Ramos (cell line): Measurements from ENCODE around the gene MAST4.

ENCODE experiments used
- in situ Hi-C: fragments of 300-500 bp; cut with MboI; formaldehyde crosslinking; loops from one replicate; pipeline ENCODE4 v1.14.3; 2022; ENCODE audit warnings: low sequenced_read_pairs; ENCODE audit not compliant: unreplicated experiment

MAST4 gene

DNA sequence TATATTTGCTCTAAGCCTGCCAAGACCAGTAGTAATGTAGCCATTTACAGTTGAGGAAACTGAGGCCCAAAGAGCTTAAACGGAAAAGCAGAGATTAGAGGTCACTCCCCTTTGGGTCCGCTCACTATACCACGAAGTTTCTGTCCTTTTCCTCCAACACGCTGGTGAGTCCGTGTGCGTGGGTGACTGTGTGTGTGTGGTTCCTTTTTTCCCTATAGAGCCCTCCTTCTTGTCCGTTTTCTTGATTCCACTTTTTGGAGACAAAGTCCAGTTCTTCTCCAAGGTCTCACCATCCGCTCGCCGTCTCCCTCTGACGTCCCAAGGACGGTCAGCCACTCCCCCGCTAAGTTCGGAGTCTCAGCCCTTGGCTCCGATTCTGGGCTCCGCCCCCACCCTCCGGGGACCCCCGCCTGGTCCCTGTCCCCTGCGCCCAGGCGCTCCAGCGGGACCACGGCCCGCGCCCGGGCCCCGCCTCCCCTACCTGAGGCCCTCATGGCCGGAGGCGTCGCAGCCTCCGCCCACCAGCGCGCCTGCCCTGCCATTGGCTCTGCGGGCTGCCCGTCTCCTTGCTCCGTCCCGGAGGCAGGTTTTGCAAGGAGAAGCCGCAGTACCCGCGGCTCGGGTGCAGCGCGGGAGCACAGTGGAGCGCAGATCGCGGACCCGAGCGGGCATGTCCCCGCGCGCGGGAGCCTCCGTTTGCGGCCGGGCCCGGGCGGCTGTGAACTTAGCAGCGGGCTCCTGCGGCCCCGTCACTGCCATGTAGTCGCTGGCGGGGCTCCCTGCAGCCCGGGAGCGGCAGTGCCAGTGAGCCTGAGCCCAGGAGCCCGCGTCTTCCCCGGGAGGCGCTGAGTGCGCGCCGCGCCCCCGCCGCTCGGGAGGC is at the start of gene MAST4:
TSS of gene MAST4 (plus strand) at position 638 of the 880 bp plus-strand sequence. CDS start 263 bp downstream, outside the sequence.
- in situ Hi-C loops = no loop called here

DNA sequence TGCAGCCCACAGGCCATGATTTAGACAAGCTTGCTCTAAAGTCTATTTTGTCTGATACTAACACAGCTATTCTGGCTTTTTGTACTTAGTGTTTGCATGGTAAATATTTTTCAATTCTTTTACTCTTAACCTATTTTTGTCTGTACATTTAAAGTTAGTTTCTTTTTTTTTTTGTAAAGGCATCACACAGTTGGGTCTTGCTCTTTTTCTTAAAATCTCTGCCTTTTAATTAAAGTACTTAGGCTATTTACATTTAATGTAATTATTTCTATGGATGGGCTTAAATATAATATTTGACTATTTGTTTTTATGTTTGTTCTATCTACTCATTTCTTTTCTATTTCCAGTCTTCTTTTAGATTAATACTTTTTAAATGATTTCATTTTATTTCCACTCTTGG is 49.7 kb upstream of the MAST4 start:
- in situ Hi-C loops = no loop called here

DNA sequence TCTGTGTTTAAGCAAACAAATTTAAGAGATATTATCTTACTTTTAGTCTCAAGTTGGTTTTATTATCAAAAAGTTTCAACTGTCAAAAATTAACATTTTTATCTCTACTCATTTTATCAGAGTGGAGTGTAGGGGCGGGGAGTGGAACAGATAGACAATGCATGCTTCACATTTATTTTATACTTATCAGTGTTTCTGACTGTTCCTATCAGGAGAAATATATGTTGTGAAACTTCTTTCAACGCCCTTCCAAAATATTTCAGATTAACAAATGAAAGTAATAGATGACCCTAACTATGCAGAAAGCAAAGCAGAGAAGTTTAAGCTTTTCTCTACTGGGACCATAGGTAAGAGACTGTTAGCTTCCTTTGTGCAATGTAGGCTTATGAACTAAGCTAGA is 44.9 kb upstream of the MAST4 start:
- in situ Hi-C loops = no loop called here

DNA sequence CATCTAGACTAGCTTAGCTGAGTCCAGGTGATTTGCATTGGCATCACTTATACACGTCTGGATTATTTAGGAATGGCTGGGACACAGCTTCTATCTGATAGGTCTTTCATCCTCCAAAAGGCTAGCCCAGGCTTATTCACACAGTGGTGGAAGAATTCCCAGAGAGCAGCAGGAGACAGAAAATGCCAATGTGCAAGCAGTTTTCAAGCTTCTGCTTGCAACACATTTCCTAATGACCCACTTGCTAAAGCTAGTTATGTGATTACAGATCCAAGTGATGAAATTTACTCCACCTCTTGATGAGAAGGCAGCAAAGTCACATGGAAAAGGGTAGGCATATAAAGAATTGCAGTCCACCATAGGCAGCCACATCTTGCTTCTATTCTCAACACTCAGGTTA is 44.2 kb upstream of the MAST4 start:
- in situ Hi-C loops = no loop called here

GRCh38 chr5:66553368-66553912 is 42.8 kb upstream of the MAST4 start:
- in situ Hi-C loops = no loop called here

GRCh38 chr5:66553916-66554575 is 42.1 kb upstream of the MAST4 start:
- in situ Hi-C loops = no loop called here

- in situ Hi-C loops = no loop called here
Measured at GRCh38 chr5:66554884-66555283, 41.3 kb upstream of the MAST4 start.

DNA sequence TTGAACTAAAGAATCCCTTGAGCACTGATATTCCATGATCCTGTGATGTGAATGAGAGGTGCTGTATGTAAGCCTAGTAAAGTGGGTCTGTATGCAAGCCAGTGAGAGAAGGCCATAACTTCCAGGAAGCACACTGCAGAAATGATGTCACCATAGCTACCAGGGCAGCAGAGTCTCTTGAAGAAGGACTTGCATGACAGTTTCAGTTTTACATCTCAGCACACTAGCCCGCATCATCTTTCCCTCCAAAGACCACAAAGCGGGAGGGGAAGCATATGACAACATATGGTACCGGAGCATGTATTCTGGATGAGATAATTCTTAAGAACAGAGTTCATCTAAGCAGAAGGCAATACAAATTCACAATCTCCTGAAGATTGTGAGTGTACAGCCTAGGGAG is 37.6 kb upstream of the MAST4 start:
- in situ Hi-C loops = no loop called here

GRCh38 chr5:66560371-66560770 is 35.8 kb upstream of the MAST4 start:
- in situ Hi-C loops = no loop called here

GRCh38 chr5:66561256-66561990 is 34.8 kb upstream of the MAST4 start:
- in situ Hi-C loops = no loop called here

DNA sequence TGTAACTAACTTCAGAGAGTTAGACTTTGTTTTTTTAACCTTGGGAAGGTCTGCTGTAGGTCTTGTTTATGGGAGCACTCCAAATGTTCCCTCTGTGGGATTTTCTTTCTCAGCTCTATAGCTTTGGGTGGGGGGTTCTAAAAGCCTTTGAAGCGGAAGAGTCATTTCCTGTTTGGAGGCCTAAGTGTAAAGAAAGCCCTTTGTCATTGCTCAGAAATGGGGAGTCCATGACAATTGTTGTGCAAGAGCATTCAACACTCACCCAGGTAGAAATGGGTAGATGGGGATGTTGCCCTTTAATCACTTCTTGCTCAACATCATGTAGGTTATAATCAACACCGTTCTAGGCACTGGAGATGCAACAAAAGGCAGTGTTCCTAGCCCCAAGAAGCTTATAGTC is 30.3 kb upstream of the MAST4 start:
- in situ Hi-C loops = no loop called here

DNA sequence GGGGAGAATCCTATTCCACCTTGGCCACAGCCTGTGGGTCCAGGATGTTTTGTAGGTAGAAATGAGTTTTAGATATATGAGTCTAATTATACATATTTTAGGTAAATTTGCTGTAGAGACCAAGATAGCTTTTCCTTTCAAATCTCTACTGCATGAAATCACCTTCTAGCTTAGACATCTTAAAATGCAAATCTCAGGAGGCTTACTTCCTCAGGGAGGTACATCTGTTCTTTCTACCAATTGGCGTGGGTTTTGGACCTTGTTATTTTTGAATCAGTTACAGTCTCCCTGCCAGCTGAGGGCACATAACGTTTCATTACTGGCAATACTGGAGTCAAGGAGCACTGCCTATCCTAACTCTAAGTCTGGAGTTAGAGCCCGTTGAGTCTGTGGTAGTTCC is 28.7 kb upstream of the MAST4 start:
- in situ Hi-C loops = no loop called here

DNA sequence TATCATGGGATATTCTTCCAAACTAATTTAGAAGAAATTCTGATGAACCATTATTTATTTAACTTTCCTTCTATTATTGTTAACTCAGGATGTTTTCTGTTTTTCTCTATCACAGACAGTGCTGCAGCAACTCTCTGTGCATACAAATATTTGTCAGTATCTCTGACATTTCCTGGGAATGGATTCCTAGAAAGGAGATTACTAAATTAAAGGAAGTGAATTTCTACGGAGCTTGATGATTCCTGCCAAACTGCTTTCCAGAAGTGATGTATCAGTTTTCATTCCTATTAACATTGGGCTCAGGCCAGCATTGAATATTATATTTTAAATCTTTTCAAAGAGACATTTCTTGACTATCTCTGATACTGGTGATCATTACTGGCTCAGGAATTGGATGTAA is 26.0 kb upstream of the MAST4 start:
- in situ Hi-C loops = no loop called here

DNA sequence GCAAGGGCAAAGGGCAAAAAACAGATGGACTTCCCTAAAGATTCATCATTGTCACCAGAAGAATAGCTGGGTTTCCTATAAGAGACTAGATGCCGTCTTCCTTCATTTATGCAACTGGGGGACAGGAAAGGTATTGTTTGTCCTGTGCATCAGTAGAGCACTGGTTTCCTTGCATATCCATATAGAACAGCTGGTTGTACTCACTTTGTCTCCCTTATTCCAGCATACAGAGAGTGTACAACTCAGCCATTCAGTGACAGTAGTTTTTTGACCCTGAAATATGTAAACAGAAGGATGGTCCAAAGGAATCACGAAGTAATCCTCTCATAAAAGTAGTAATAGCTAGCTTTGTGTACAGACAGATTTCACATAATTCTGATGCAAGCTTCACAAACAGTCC is 22.5 kb upstream of the MAST4 start:
- in situ Hi-C loops = no loop called here

GRCh38 chr5:66582499-66583165 is 13.6 kb upstream of the MAST4 start:
- in situ Hi-C loops = no loop called here

- in situ Hi-C loops = no loop called here
Measured at GRCh38 chr5:66585291-66585690, 10.9 kb upstream of the MAST4 start.

GRCh38 chr5:66587771-66588170 is 8.4 kb upstream of the MAST4 start:
- in situ Hi-C loops = no loop called here

GRCh38 chr5:66596636-66597182 is 516 bp downstream of the MAST4 start:
- in situ Hi-C loops = no loop called here

DNA sequence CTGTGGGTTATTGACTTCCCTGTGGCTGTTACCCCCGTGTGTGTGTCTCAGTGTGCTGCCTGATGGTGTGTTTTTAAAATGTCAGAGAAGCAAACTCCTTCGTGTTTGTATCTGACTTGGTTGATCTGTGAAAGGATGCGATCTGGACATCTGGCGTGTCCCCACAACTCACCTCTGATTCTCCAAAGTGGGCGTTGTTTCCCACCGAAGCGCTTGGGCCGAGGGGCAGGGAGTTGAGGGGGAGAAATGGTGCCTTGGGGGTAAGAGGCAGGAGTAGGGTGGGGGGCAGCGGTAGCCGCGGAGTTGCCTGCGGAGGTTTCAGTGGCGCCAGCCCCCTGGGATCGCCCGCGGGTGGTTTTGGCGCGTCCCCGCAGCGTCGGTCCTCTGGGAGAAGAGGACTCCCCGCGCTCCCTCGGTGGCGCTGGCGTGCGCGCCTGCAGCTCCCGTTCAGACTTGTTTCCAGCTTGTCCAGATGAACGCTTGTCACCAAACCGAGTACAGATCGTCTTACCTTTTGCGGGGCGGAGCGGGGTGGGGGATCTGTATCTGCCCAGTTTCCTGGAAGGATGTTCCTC is 1.1 kb downstream of the MAST4 start:
- in situ Hi-C loops = no loop called here

- in situ Hi-C loops = no loop called here
Measured at GRCh38 chr5:66602621-66603020, 6.4 kb downstream of the MAST4 start.
